ENCODE data around the gene SCN2A. TPM values are rescaled to one million over a fixed set of nuclear protein-coding genes. Genes with fewer than 3 reads are reported as not detected.

SCN2A gene
- total and polyA plus RNA-seq, 2 of the 4 experiments (the other 2 are of a cell fraction) = 0.24 to 0.54 TPM

DNA sequence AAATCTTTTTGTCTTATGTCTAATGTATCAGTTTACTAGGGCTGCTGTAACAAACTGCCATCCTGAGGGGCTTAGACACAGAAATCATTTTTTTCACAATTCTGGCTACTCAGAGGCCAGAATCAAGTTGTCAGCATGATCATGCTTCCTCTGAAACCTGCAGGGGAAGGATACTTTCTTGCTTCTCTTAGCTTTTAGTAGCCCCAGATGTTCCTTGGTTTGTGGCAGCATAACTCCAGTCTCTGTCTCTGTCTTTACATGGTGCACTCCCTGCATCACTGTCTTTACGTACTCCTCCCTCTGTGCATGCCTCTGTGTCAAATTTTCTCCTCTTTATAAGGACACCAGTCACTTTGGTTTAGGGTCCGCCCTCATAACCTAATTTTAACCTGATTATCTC is 33.3 kb upstream of the SCN2A start:
- Histone ChIP-seq H3K4me3 (ENCODE audit: insufficient read depth, low read depth, low read length) (no peak overlapping the region), H3K18ac (ENCODE audit: low read depth, low read length) (no peak overlapping the region), H3K4ac (ENCODE audit: low read depth, low read length) (no peak overlapping the region), H3K9ac (ENCODE audit: low read depth, low read length) (no peak overlapping the region), H3K4me2 (ENCODE audit: low read depth, low read length) (no peak overlapping the region), H3K27me3 (ENCODE audit: control insufficient read depth, insufficient read depth, low read length) (no peaks in the 10 kb centered on the region; the same call in 1 of the 2 replicates), H3K56ac (ENCODE audit: extremely low read depth, insufficient read depth, low read length) (no peak overlapping the region), H2BK20ac (ENCODE audit: low read depth, low read length) (no peak overlapping the region), H2BK5ac (ENCODE audit: low read depth, low read length, poor library complexity, severe bottlenecking) (no peak overlapping the region), H4K20me1 (ENCODE audit: insufficient read depth, low read length) (no peaks in the 10 kb centered on the region), H2AFZ (replicated peaks; ENCODE audit: low read length, poor library complexity) (no peak overlapping the region), H2AK5ac (ENCODE audit: low read depth, low read length) (no peak overlapping the region), H2BK15ac (ENCODE audit: low read depth, low read length) (no peak overlapping the region), H4K8ac (ENCODE audit: low read depth in 2 of 2, low read length in 2 of 2) (no peak overlapping the region), H3K36me3 (ENCODE audit: control insufficient read depth, insufficient read depth, low read length) (no peaks in the 10 kb centered on the region), H3K27ac (ENCODE audit: insufficient read depth, low read length) (no peak overlapping the region), H4K5ac (ENCODE audit: low read depth, low read length) (no peak overlapping the region), H3K4me1 (ENCODE audit: control insufficient read depth, insufficient read depth, low read length) (no peaks in the 10 kb centered on the region), H2BK120ac (ENCODE audit: low read depth, low read length) (no peak overlapping the region), H3K79me1 (ENCODE audit: low read depth in 1 of 2, low read length in 2 of 2) (no peaks in the 10 kb centered on the region), H3K9me3 (ENCODE audit: control insufficient read depth, insufficient read depth, low read length) (no peaks in the 10 kb centered on the region), H3K23ac (ENCODE audit: low read depth, low read length) (no peak overlapping the region), H2AK9ac (replicated peaks; ENCODE audit: low read depth, low read length, poor library complexity) (no peak overlapping the region), H3K9me1 (ENCODE audit: insufficient read depth, low read length) (no peaks in the 10 kb centered on the region), H3K14ac (replicated peaks; ENCODE audit: low read depth, low read length) (no peak overlapping the region), H4K91ac (ENCODE audit: insufficient read depth, low read depth, low read length) (no peak overlapping the region)
- ATAC-seq (ENCODE audit: low read depth) = no peak
- DNase-seq = no peak
- TF ChIP-seq, protein P1, sequence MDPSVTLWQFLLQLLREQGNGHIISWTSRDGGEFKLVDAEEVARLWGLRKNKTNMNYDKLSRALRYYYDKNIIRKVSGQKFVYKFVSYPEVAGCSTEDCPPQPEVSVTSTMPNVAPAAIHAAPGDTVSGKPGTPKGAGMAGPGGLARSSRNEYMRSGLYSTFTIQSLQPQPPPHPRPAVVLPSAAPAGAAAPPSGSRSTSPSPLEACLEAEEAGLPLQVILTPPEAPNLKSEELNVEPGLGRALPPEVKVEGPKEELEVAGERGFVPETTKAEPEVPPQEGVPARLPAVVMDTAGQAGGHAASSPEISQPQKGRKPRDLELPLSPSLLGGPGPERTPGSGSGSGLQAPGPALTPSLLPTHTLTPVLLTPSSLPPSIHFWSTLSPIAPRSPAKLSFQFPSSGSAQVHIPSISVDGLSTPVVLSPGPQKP (IDR thresholded peaks at IDR 0.05; ENCODE audit: borderline replicate concordance, low read depth, low read length) = no peak
- TF ChIP-seq MXI1 (IDR thresholded peaks at IDR 0.05; ENCODE audit: borderline replicate concordance, low read depth, low read length) (no peak), BHLHE40 (IDR thresholded peaks at IDR 0.05; ENCODE audit: low read depth, low read length) (no peak), CHD1 (IDR thresholded peaks at IDR 0.05; ENCODE audit: low read depth, low read length) (no peak), POLR2A (IDR thresholded peaks at IDR 0.05; ENCODE audit: low read depth, low read length) (no peak), MAFK (IDR thresholded peaks at IDR 0.05; ENCODE audit: low read depth, low read length) (no peak), RFX5 (IDR thresholded peaks at IDR 0.05; ENCODE audit: low read depth, low read length) (no peak), RAD21 (IDR thresholded peaks at IDR 0.05; ENCODE audit: low read length) (no peak), NFE2L2 (IDR thresholded peaks at IDR 0.05; ENCODE audit: low read depth, low read length) (no peak)
- no TSS peak for BruUV-seq (replicated peaks)
- in situ Hi-C loops (cut with MboI; ENCODE audit: low sequenced_read_pairs) = no loop called here
- ChIA-PET CTCF (interaction anchor here (4.5 kb wide), 1 partner anchor 190 kb away, joined by 99 read pairs; no protein-coding TSS in a partner anchor), POLR2A (ENCODE audit: unreplicated experiment) (no interaction called here)
- intact Hi-C loops (cut with micrococcal nuclease) = loop anchor here (2.0 kb wide), 1 partner anchor 65 kb away; no protein-coding TSS in a partner anchor
- 40% methylated on average over 1 of the region's 2 CpGs; no CpG with 5 or more reads in 1 of the 2 experiments for WGBS, 2 experiments (ENCODE audit: extremely low coverage in 2 of 2, insufficient read length in 1 of 2)
- dilution Hi-C loops (cut with HindIII; ENCODE audit: low sequenced_read_pairs, unreplicated experiment) = no loop called here
